ACC112 (cell line): ENCODE data around the gene JARID2.

Source experiments
- H2AFZ ChIP-seq: fragments of 200-600 bp; sonication (generic); one replicate; pipeline ENCODE4 v1.6.0; 2017; ENCODE audit warnings: antibody characterized with exemption, low read length; ENCODE audit not compliant: unreplicated experiment
- H3K27ac ChIP-seq: fragments of 200-600 bp; sonication (generic); 2 replicates; pipeline ENCODE4 v1.5.1; 2014; ENCODE audit warnings: low read depth, mild to moderate bottlenecking, antibody characterized with exemption, low read length, moderate library complexity
- H3K27me3 ChIP-seq: fragments of 200-600 bp; sonication (generic); 2 replicates; pipeline ENCODE4 v1.6.1; 2014; ENCODE audit warnings: mild to moderate bottlenecking, antibody characterized with exemption, low read length, moderate library complexity, mixed read lengths; ENCODE audit not compliant: insufficient read depth
- H3K36me3 ChIP-seq: fragments of 200-600 bp; sonication (generic); 2 replicates; pipeline ENCODE4 v1.6.1; 2016; ENCODE audit warnings: mild to moderate bottlenecking, antibody characterized with exemption, low read length, moderate library complexity, mixed read lengths; ENCODE audit not compliant: insufficient read depth
- H3K4me1 ChIP-seq: fragments of 200-600 bp; sonication (generic); one replicate; pipeline ENCODE4 v1.6.1; 2016; ENCODE audit warnings: low read length, mixed read lengths; ENCODE audit not compliant: insufficient read depth, unreplicated experiment, control insufficient read depth
- H3K4me3 ChIP-seq: fragments of 200-600 bp; sonication (generic); 2 replicates; pipeline ENCODE4 v1.5.1; 2014; ENCODE audit warnings: mild to moderate bottlenecking, low read depth, low read length
- H3K79me2 ChIP-seq: fragments of 200-600 bp; sonication (generic); one replicate; pipeline ENCODE4 v1.6.0; 2016; ENCODE audit warnings: low read length; ENCODE audit not compliant: control insufficient read depth, unreplicated experiment, insufficient read depth

Gene JARID2

DNA sequence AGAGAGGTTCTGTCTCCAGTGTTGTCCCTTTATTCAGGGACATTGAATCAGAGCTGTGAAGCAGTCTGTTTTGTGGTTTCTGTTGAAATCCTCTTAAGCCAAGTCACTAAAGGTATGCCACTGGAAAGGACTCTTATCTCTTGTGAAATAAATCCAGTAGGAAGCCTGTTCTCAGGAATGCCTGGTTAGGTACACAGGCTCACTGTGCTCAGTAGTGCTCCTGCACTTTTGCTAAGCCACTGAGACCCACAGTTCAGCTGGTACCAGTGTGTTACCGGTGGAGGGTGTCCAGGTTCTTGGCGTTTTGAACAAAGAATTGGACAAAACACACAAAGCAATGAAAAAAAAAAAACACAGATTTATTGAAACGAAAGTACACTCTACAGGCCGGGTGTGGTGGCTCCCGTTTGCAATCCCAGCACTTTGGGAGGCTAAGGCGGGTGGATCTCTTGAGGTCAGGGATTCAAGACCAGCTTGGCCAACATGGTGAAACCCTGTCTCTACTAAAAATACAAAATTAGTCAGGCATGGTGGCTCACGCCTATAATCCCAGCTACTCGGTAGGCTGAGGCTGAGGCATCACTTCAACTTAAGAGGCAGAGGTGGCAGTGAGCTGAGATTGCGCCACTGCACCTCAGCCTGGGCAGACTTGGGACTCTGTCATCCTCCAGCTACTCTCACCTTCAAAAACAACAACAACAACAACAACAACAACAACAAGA is 186.1 kb downstream of the JARID2 start:
- H3K27ac ChIP-seq = no peak overlapping the region
- no peak overlapping the region for H3K4me3 ChIP-seq
- peaks cover 7% of the 10 kb centered on the region; the same call in 1 of the 2 replicates for H3K36me3 ChIP-seq
- H3K79me2 ChIP-seq = peaks cover 21% of the 10 kb centered on the region
- peaks cover 26% of the 10 kb centered on the region for H3K4me1 ChIP-seq
- no peaks in the 10 kb centered on the region for H3K27me3 ChIP-seq
- H2AFZ ChIP-seq = no peak overlapping the region

DNA sequence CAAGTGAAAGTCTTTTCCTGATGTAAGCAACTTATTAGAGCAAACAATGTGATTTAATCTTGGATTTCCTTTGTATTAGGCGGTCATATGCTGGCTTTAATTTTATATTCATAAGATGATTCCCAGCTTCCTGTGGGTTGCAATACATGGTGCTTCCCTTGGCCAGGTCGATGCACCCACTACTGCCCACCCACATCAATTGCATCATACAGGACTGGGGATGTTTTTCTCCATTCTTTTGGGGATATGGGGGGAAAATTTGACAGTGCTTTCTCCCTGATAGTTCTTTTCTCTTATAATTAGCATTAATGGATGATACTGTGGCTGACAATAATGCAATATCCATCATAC is 187.6 kb downstream of the JARID2 start:
- H3K4me1 ChIP-seq = peaks cover 26% of the 10 kb centered on the region
- H3K4me3 ChIP-seq = no peak overlapping the region
- H3K27me3 ChIP-seq = no peaks in the 10 kb centered on the region
- H3K36me3 ChIP-seq = peaks cover 7% of the 10 kb centered on the region; the same call in 1 of the 2 replicates
- peaks cover 26% of the 10 kb centered on the region for H3K79me2 ChIP-seq
- no peak overlapping the region for H3K27ac ChIP-seq
- no peak overlapping the region for H2AFZ ChIP-seq

DNA sequence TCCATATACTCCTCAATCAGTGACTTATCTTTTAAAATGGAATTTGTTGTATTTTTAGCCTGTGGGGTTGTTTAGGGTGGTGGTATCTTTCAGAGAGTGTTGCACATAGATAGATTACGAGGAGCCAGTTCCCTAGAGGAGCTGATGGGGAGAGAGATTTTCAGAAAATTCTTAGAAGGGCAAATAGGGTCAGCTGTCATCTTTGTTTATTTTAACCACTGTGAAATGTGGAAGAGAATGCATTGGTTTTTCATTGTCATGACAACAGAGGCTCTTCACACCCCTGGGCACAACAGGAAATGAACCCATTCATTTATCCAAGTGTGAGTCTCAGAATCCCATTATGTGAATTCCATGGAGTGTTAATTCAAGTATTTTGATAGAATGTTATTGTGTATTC is 188.4 kb downstream of the JARID2 start:
- H3K79me2 ChIP-seq = peaks cover 26% of the 10 kb centered on the region
- peaks cover 7% of the 10 kb centered on the region; the same call in 1 of the 2 replicates for H3K36me3 ChIP-seq
- no peak overlapping the region for H3K4me3 ChIP-seq
- H2AFZ ChIP-seq = no peak overlapping the region
- H3K27me3 ChIP-seq = no peaks in the 10 kb centered on the region
- H3K4me1 ChIP-seq = peaks cover 30% of the 10 kb centered on the region
- no peak overlapping the region for H3K27ac ChIP-seq

- peaks cover 31% of the 10 kb centered on the region for H3K4me1 ChIP-seq
- H3K79me2 ChIP-seq = peaks cover 26% of the 10 kb centered on the region
- no peak overlapping the region for H3K4me3 ChIP-seq
- no peak overlapping the region for H2AFZ ChIP-seq
- H3K27ac ChIP-seq = no peak overlapping the region
- H3K36me3 ChIP-seq = peaks cover 7% of the 10 kb centered on the region; the same call in 1 of the 2 replicates
- no peaks in the 10 kb centered on the region for H3K27me3 ChIP-seq
Measured at GRCh38 chr6:15434823-15435380, 189.0 kb downstream of the JARID2 start.

- no peaks in the 10 kb centered on the region for H3K27me3 ChIP-seq
- no peak overlapping the region for H3K27ac ChIP-seq
- peaks cover 28% of the 10 kb centered on the region for H3K4me1 ChIP-seq
- H3K4me3 ChIP-seq = no peak overlapping the region
- H3K79me2 ChIP-seq = peaks cover 27% of the 10 kb centered on the region
- no peak overlapping the region for H2AFZ ChIP-seq
- peaks cover 7% of the 10 kb centered on the region; the same call in 1 of the 2 replicates for H3K36me3 ChIP-seq
Measured at GRCh38 chr6:15435468-15435867, 189.6 kb downstream of the JARID2 start.

GRCh38 chr6:15436451-15436850 is 190.6 kb downstream of the JARID2 start:
- Histone ChIP-seq H3K4me3 (no peak overlapping the region), H3K36me3 (peaks cover 7% of the 10 kb centered on the region; the same call in 1 of the 2 replicates), H3K27ac (no peak overlapping the region), H2AFZ (no peak overlapping the region), H3K27me3 (no peaks in the 10 kb centered on the region), H3K4me1 (peaks cover 24% of the 10 kb centered on the region), H3K79me2 (peaks cover 24% of the 10 kb centered on the region)

GRCh38 chr6:15437090-15437635 is 191.3 kb downstream of the JARID2 start:
- Histone ChIP-seq H3K79me2 (peaks cover 24% of the 10 kb centered on the region), H3K27me3 (no peaks in the 10 kb centered on the region), H3K27ac (no peak overlapping the region), H2AFZ (no peak overlapping the region), H3K36me3 (peaks cover 7% of the 10 kb centered on the region; the same call in 1 of the 2 replicates), H3K4me3 (no peak overlapping the region), H3K4me1 (peaks cover 21% of the 10 kb centered on the region)

- Histone ChIP-seq H2AFZ (no peak overlapping the region), H3K4me1 (peaks cover 38% of the 10 kb centered on the region), H3K4me3 (no peak overlapping the region), H3K27ac (no peak overlapping the region), H3K27me3 (no peaks in the 10 kb centered on the region), H3K79me2 (peaks cover 21% of the 10 kb centered on the region), H3K36me3 (peaks cover 7% of the 10 kb centered on the region; the same call in 1 of the 2 replicates)
Measured at GRCh38 chr6:15439410-15440025, 193.6 kb downstream of the JARID2 start.

DNA sequence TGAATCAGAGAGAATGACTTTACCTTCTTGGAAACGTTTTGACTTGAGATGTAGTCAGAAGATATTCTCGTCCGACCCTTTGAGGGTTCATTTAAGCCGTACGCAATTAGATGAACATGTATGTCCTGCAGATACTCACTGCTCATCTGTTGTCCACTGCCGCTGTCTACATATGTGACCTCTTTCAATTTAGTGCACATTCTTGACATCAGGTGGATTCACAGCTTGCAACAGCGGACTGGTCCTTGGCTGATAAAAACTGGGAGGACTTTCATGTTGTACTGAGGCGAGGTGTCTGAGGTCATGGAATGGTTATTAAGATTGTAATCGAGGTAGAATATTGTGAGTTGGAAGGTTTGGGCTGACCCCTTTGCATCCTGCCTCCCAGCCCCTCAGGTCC is 194.2 kb downstream of the JARID2 start:
- no peak overlapping the region for H2AFZ ChIP-seq
- H3K79me2 ChIP-seq = peaks cover 19% of the 10 kb centered on the region
- peaks cover 41% of the 10 kb centered on the region for H3K4me1 ChIP-seq
- no peak overlapping the region for H3K27ac ChIP-seq
- no peaks in the 10 kb centered on the region for H3K27me3 ChIP-seq
- H3K36me3 ChIP-seq = 0 out of 2 replicates have a peak, but pooled peaks cover 2% of the 10 kb centered on the region
- H3K4me3 ChIP-seq = no peak overlapping the region

GRCh38 chr6:15441215-15441868 is 195.5 kb downstream of the JARID2 start:
- Histone ChIP-seq H3K27ac (no peak overlapping the region), H3K4me3 (no peak overlapping the region), H3K4me1 (peaks cover 41% of the 10 kb centered on the region), H3K27me3 (no peaks in the 10 kb centered on the region), H2AFZ (no peak overlapping the region), H3K79me2 (peaks cover 19% of the 10 kb centered on the region), H3K36me3 (no peaks in the 10 kb centered on the region)
